HG03469 (cell line): ENCODE measurements around the gene DENND1B.
"Not testable (repeated sequence)": the region's sequence is repeated elsewhere in the genome, so short reads cannot be mapped to it uniquely, and the experiment has no call there.

ENCODE experiments used
- ATAC-seq: cut with Tn5 transposase; IDR thresholded peaks from one replicate; pipeline ENCODE4 v1.9.1; 2021; ENCODE audit warnings: mild to moderate bottlenecking, moderate library complexity, moderate number of reproducible peaks; ENCODE audit not compliant: unreplicated experiment

Gene DENND1B

DNA sequence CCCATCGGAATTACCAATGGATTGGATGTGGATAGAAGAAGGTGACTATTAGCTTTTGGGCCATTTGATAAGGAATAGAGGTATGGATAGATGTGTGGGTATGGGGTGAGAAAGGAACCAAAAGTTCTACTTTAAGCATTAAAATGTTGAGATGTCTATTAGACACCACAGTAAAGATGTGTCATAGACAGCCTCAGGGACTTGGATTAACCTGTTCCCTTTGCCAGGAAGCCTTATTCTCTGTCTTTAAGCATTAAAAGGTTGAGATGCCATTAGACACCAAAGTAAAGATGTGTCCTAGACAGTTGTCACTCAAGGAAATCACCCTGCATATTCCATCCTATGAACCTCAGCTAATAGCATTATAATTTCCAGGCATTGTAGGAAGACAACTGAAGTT, 11.0 kb upstream of the DENND1B start:
- no peak for ATAC-seq

GRCh38 chr1:197783510-197783948, 8.2 kb upstream of the DENND1B start:
- no peak for ATAC-seq

- ATAC-seq: no peak
Measured at GRCh38 chr1:197782722-197783360, 7.6 kb upstream of the DENND1B start.

DNA sequence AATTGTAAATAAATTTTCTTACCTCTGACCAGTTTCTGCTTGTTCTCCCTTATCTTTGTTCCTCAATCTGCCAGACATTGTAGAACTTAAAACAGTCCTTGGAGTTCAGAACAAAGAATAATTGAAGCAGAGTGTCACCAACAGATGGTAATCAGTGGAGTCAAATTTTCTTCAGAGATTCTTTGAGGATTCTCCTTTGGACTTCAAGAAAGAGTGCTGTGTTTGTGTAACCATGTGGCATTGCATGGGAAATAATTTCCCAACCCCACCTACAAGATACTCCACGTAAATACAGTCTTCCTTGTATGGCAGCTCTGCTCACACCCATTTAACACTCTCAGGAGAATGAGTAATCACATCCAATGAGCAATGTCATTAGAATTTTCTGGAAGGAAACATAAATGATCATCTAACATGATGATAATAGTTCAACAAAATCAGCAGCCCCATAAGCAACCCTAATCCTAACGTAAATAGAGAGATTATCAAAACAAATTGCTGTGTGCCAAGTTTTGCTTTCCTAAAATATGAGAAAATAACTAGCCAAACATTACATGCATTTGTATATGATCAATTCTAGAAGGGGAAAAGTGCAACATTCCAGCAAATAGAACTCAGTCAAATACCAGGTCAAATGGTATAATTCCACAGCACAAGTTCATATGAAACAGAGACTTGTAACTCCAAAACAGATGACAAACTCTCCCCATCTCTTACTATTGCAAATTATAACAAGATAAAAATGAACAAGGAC, 6.9 kb upstream of the DENND1B start:
- ATAC-seq: no peak

GRCh38 chr1:197779921-197780320, 4.6 kb upstream of the DENND1B start:
- no peak for ATAC-seq

GRCh38 chr1:197778366-197778945, 3.2 kb upstream of the DENND1B start:
- no peak for ATAC-seq

DNA sequence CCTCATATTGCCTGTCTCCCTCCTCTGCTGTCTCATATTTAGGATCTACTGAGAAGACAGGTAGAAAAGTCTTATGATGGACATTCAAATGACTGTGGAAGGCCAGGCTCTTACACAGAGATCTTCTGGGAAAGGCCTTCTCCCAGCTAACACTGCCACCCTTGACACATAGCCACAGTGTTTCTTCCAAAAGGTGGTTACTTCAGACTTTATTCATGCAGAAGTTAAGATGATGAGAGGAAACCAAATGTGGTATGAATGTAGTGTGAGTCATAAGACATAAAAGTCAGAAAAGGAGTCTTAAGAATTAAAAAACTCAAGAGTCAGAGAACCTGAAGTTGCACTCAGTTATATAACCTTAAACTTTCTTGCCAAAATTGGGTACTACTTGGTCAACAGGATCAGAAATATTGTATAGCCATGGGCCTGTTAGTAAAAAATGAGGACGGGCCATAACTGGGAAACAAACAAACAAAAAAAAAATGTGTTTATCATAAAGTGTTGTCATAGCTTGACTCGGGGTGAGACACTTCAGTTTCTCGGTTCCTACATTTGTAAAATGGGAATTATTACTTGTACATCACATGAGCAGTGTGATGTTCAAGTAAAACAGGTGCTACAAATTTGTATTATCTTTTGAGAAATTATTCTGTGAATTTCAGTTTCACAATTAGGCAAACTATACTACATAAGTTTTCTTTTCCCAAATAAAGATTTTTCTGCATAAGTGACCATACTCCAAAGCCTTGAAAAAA, 1.2 kb upstream of the DENND1B start:
- peak; percentile 22 for ATAC-seq

DNA sequence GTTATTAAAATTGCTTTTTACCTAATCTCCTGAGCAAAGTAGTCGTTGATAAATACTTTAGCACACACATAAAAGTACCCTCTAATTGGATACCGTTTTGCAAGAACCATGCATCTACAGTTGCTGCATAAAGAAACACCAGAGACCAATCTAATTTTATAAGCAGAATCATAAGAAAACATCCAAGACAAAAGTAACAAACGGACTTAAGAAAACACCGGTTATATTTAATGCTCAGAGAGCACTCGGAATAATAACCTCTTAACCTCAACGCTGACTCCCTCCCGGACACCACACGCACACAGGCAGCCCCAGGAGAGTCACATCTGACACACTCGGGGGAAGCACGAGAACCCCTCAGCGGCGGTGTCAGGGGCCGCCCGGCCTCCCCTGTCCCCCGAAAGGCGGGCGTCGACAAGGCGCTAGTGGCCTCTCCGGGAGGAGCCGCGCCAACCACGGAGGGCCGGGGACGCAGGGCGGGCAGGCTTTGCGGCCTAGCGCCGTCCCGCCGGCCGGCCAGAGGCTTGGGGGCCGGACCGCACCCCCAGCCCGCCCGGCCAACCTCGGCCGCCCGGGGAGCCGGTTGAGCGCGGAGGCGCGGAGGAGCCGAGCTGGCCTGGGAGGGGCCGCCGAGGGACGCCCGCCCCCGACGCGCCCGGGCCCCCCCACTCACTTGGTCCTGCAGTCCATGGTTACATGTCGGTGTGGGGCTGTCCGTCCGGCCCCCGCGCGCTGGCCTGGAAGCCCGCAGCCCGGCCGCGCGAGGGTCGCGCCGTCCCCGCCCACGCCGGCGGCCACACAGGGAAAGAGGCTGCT, 606 bp downstream of the DENND1B start:
- ATAC-seq: peak; percentile 17

- ATAC-seq: no peak
Measured at GRCh38 chr1:197773856-197774255, 1.4 kb downstream of the DENND1B start.

- no peak for ATAC-seq
Measured at GRCh38 chr1:197771904-197772556, 3.2 kb downstream of the DENND1B start.

- ATAC-seq: no peak
Measured at GRCh38 chr1:197771386-197771785, 3.9 kb downstream of the DENND1B start.

DNA sequence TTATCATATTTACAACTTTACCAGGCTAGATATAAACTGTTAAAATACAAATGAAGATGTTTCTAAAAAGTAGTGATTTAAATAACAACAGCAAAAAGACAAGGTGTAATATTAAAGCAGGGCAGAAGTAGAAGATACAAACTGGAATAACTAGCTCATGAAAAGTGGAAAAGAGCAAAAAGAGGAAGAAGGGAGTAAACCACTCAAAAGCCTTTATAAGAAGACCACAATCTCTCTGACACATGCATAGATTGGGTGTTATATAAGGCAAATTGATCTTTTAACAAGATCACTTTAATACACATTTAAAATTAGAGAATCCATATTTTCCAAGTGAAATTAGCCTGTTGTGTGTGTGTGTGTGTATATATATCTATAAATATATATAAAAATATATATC, 5.0 kb downstream of the DENND1B start:
- ATAC-seq: no peak

GRCh38 chr1:197769287-197769686, 6.0 kb downstream of the DENND1B start:
- ATAC-seq: no peak

- no peak for ATAC-seq
Measured at GRCh38 chr1:197768014-197768805, 7.1 kb downstream of the DENND1B start.

- no peak for ATAC-seq
Measured at GRCh38 chr1:197763769-197764168, 11.5 kb downstream of the DENND1B start.

- no peak for ATAC-seq
Measured at GRCh38 chr1:197763307-197763706, 12.0 kb downstream of the DENND1B start.

- ATAC-seq: peak; percentile 75
Measured at GRCh38 chr1:197761654-197762053, 13.6 kb downstream of the DENND1B start.

GRCh38 chr1:197755553-197755952, 19.7 kb downstream of the DENND1B start:
- ATAC-seq: not testable (repeated sequence)

DNA sequence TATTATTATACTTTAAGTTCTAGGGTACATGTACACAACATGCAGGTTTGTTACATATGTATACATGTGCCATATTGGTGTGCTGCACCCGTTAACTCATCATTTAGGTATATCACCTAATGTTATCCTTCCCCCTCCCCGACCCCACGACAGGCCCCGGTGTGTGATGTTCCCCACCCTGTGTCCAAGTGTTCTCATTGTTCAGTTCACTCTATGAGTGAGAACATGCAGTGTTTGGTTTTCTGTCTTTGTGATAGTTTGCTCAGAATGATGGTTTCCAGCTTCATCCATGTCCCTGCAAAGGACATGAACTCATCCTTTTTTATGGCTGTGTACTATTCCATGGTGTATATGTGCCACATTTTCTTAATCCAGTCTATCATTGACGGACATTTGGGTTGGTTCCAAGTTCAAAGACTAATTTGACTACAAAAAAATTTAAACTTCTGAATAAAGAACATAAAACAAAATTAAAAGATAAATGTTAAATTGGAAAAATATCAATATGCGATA, 22.6 kb downstream of the DENND1B start:
- ATAC-seq: not testable (repeated sequence)
